Endodermal cell (in vitro differentiated cells): ENCODE data around the gene RSU1. TPM values are rescaled to one million over a fixed set of nuclear protein-coding genes. Genes with fewer than 3 reads are reported as not detected.

Source experiments
- DNase-seq: peaks from one replicate; pipeline ENCODE4 v3.0.0-alpha.2; 2017
- H3K27ac ChIP-seq: 2 replicates; pipeline ENCODE4 v1.5.1; 2013; ENCODE audit warnings: mild to moderate bottlenecking, low read depth, low read length, moderate library complexity
- H3K27me3 ChIP-seq: 2 replicates; pipeline ENCODE4 v1.6.1; 2013; ENCODE audit warnings: mild to moderate bottlenecking, low read length, moderate library complexity; ENCODE audit not compliant: insufficient read depth, control insufficient read depth, poor library complexity, severe bottlenecking
- H3K36me3 ChIP-seq: 2 replicates; pipeline ENCODE4 v1.7.0; 2013; ENCODE audit warnings: mild to moderate bottlenecking, low read length, moderate library complexity; ENCODE audit not compliant: control insufficient read depth, insufficient read depth
- H3K4me1 ChIP-seq: one replicate; pipeline ENCODE4 v1.7.0; 2013; ENCODE audit warnings: low read length; ENCODE audit not compliant: control insufficient read depth, insufficient read depth
- H3K4me3 ChIP-seq: 2 replicates; pipeline ENCODE4 v1.5.1; 2013; ENCODE audit warnings: mild to moderate bottlenecking, low read length, moderate library complexity
- H3K9ac ChIP-seq: 2 replicates; pipeline ENCODE4 v1.6.1; 2013; ENCODE audit warnings: mild to moderate bottlenecking, low read length, moderate library complexity; ENCODE audit not compliant: poor library complexity, severe bottlenecking; ENCODE audit errors: extremely low read depth
- H3K9me3 ChIP-seq: 2 replicates; pipeline ENCODE4 v1.6.1; 2013; ENCODE audit warnings: mild to moderate bottlenecking, low read length, moderate library complexity; ENCODE audit not compliant: control insufficient read depth
- H3K27ac Mint-ChIP-seq: 2 replicates; pipeline ENCODE4 v1.8.0; 2020; ENCODE audit warnings: mixed read lengths
- H3K27me3 Mint-ChIP-seq: 2 replicates; pipeline ENCODE4 v1.8.0; 2021; ENCODE audit warnings: mild to moderate bottlenecking, mixed read lengths; ENCODE audit not compliant: insufficient read depth
- H3K36me3 Mint-ChIP-seq: 2 replicates; pipeline ENCODE4 v1.8.0; 2020; ENCODE audit warnings: low read depth, mixed read lengths
- H3K4me1 Mint-ChIP-seq: 2 replicates; pipeline ENCODE4 v1.8.0; 2020; ENCODE audit warnings: mixed read lengths
- H3K4me3 Mint-ChIP-seq: 2 replicates; pipeline ENCODE4 v1.8.0; 2020; ENCODE audit warnings: mild to moderate bottlenecking, moderate library complexity, mixed read lengths
- H3K9me3 Mint-ChIP-seq: 2 replicates; pipeline ENCODE4 v1.8.0; 2020; ENCODE audit warnings: mild to moderate bottlenecking, mixed read lengths
- CTCF ChIP-seq: fragments of 200-600 bp; sonication (generic); conservative IDR thresholded peaks from 2 replicates; pipeline ENCODE4 v1.5.0; 2021; ENCODE audit warnings: antibody characterized with exemption, mild to moderate bottlenecking
- WGBS, 2 experiments: methylation state at CpG; one replicate each; pipeline versions ENCODE4 v1.1.5 to v1.1.7; 2013; ENCODE audit warnings: missing lambda C conversion rate in 2 of 2, mixed read lengths in 1 of 2; ENCODE audit not compliant: insufficient coverage in 1 of 2, insufficient read length in 1 of 2; 5-methylcytosine and 5-hydroxymethylcytosine counted together
- total RNA-seq, 2 donors: library from RNA; stranded (reverse); fragmentation: NEBNext Ultra II Directional in 1 of 2; extraction: Animal tissue kit (Norgen Biotek cat#: 25700) in 1 of 2; gene quantifications; 2 replicates in 1 of 2; 3 replicates in 1 of 2; pipeline ENCODE4 v1.2.1, GENCODE V29; 2021

RSU1 gene
- total RNA-seq, 2 donors from 2014 or later = 39.5 to 46.4 TPM

GRCh38 chr10:16741540-16741939 lies 75.7 kb downstream of the RSU1 start:
- no peaks in the 10 kb centered on the region for H3K27me3 ChIP-seq
- peaks cover 23% of the 10 kb centered on the region for H3K9me3 ChIP-seq
- H3K4me3 ChIP-seq = no peak overlapping the region
- no peaks in the 10 kb centered on the region for H3K4me1 ChIP-seq
- peaks cover 14% of the 10 kb centered on the region for H3K36me3 ChIP-seq
- H3K4me1 Mint-ChIP-seq = peaks cover 9% of the 10 kb centered on the region
- no peak overlapping the region for H3K4me3 Mint-ChIP-seq
- H3K27me3 Mint-ChIP-seq = no peaks in the 10 kb centered on the region
- no peak overlapping the region for H3K27ac ChIP-seq
- DNase-seq = no peak
- H3K9me3 Mint-ChIP-seq = peaks cover 25% of the 10 kb centered on the region
- no peak for TF ChIP-seq CTCF
- no peak overlapping the region for H3K9ac ChIP-seq
- WGBS, 2 experiments = 98% methylated on average over 2 of the region's 2 CpGs; no CpG with 5 or more reads in 1 of the 2 experiments
- no peak overlapping the region for H3K27ac Mint-ChIP-seq
- H3K36me3 Mint-ChIP-seq = peaks cover 33% of the 10 kb centered on the region

- Histone ChIP-seq H3K4me1 (peaks cover 8% of the 10 kb centered on the region), H3K27ac (no peak overlapping the region), H3K27me3 (no peaks in the 10 kb centered on the region), H3K36me3 (peaks cover 14% of the 10 kb centered on the region), H3K9ac (no peak overlapping the region), H3K9me3 (peaks cover 23% of the 10 kb centered on the region), H3K4me3 (no peak overlapping the region)
- Mint-ChIP-seq H3K27ac (no peak overlapping the region), H3K4me1 (peaks cover 9% of the 10 kb centered on the region), H3K4me3 (no peak overlapping the region), H3K9me3 (peaks cover 30% of the 10 kb centered on the region), H3K27me3 (no peaks in the 10 kb centered on the region), H3K36me3 (peaks cover 44% of the 10 kb centered on the region)
- DNase-seq = no peak
- TF ChIP-seq CTCF = no peak
- 100% methylated on average over 2 of the region's 2 CpGs; no CpG with 5 or more reads in 1 of the 2 experiments for WGBS, 2 experiments
These were observed 79.8 kb downstream of the RSU1 start for GRCh38 chr10:16737420-16737819.

GRCh38 chr10:16735671-16736070 lies 81.6 kb downstream of the RSU1 start:
- peaks cover 8% of the 10 kb centered on the region for H3K4me1 ChIP-seq
- Mint-ChIP-seq H3K27ac (no peak overlapping the region), H3K4me1 (peaks cover 9% of the 10 kb centered on the region), H3K27me3 (no peaks in the 10 kb centered on the region), H3K36me3 (peaks cover 43% of the 10 kb centered on the region), H3K4me3 (no peak overlapping the region), H3K9me3 (peaks cover 30% of the 10 kb centered on the region)
- peaks cover 9% of the 10 kb centered on the region for H3K36me3 ChIP-seq
- TF ChIP-seq CTCF = no peak
- H3K4me3 ChIP-seq = no peak overlapping the region
- no peak for DNase-seq
- H3K9ac ChIP-seq = no peak overlapping the region
- H3K27me3 ChIP-seq = no peaks in the 10 kb centered on the region
- 90 to 100% methylated on average over 2 to 3 of the region's 3 CpGs for WGBS, 2 experiments
- no peak overlapping the region for H3K27ac ChIP-seq
- H3K9me3 ChIP-seq = peaks cover 23% of the 10 kb centered on the region
